PC-3 (cell line): Measurements from ENCODE around the gene SETBP1.

ENCODE experiments used
- CTCF ChIP-seq: fragments of 300-600 bp; sonication (generic); conservative IDR thresholded peaks from 2 replicates; pipeline ENCODE4 v1.5.1; 2017; ENCODE audit warnings: antibody characterized with exemption, low read depth, mild to moderate bottlenecking, low read length
- EZH2 ChIP-seq: fragments of 300-600 bp; sonication (generic); IDR thresholded peaks from one replicate; pipeline ENCODE4 v1.6.1; 2017; ENCODE audit warnings: antibody characterized with exemption, mild to moderate bottlenecking, low read length; ENCODE audit not compliant: unreplicated experiment
- EZH2phosphoT487 ChIP-seq: fragments of 300-600 bp; sonication (generic); IDR thresholded peaks from 2 replicates; pipeline ENCODE4 v1.6.1; 2018; ENCODE audit warnings: mild to moderate bottlenecking, antibody characterized with exemption, low read length, borderline replicate concordance

GRCh38 chr18:44946529-44947113 is 265.9 kb downstream of the SETBP1 start:
- TF ChIP-seq EZH2 (no peak), CTCF (no peak), EZH2phosphoT487 (no peak)
